GM12878 (cell line): ENCODE data around the gene TNFRSF8. TPM values are rescaled to one million over a fixed set of nuclear protein-coding genes. Genes with fewer than 3 reads are reported as not detected.
A peak's percentile ranks its signal among the peaks of the same experiment; 100 is the strongest.

Experiments used
- CBX3 ChIP-seq: fragments of 200-600 bp; sonication (generic); IDR thresholded peaks from 2 replicates; pipeline ENCODE4 v1.6.1; 2016; ENCODE audit warnings: low read depth, borderline replicate concordance
- CHD1 ChIP-seq: IDR thresholded peaks from 2 replicates; pipeline ENCODE4 v1.6.1; 2012; ENCODE audit warnings: low read depth, low read length, improper control_type of control experiment
- CHD4 ChIP-seq: fragments of 200-600 bp; sonication (generic); IDR thresholded peaks from 2 replicates; pipeline ENCODE4 v1.6.1; 2016; ENCODE audit warnings: mild to moderate bottlenecking
- DPF2 ChIP-seq: fragments of 450-650 bp; IDR thresholded peaks from 2 replicates; pipeline ENCODE4 v1.6.1; 2017; ENCODE audit warnings: mild to moderate bottlenecking
- EED ChIP-seq: sonication (generic); IDR thresholded peaks from 2 replicates; pipeline ENCODE4 v1.6.1; 2016; ENCODE audit warnings: antibody characterized with exemption, low read depth
- HCFC1 ChIP-seq: fragments of 150-350 bp; IDR thresholded peaks from 2 replicates; pipeline ENCODE4 v1.6.1; 2014; ENCODE audit warnings: low read length
- IKZF2 ChIP-seq, 2 experiments: fragments of 450-650 bp; IDR thresholded peaks; 2 replicates each; pipeline ENCODE4 v1.6.1; 2017; ENCODE audit warnings: mild to moderate bottlenecking in 2 of 2, moderate library complexity in 2 of 2
- JUNB ChIP-seq: IDR thresholded peaks from 2 replicates; pipeline ENCODE4 v1.6.1; 2016; ENCODE audit warnings: antibody characterized with exemption, mild to moderate bottlenecking
- KLF5 ChIP-seq: fragments of 450-650 bp; IDR thresholded peaks from 2 replicates; pipeline ENCODE4 v1.6.1; 2014; ENCODE audit warnings: mild to moderate bottlenecking; ENCODE audit not compliant: partially characterized antibody
- MYC ChIP-seq: IDR thresholded peaks from 2 replicates; pipeline ENCODE4 v1.6.1; 2011; ENCODE audit warnings: mild to moderate bottlenecking, low read length, moderate library complexity, inconsistent platforms; ENCODE audit not compliant: insufficient read depth, insufficient replicate concordance, insufficient read length, severe bottlenecking
- NR2C1 ChIP-seq: fragments of 450-650 bp; IDR thresholded peaks from 2 replicates; pipeline ENCODE4 v1.6.1; 2017; ENCODE audit warnings: antibody characterized with exemption, mild to moderate bottlenecking, moderate library complexity
- NR2F1 ChIP-seq: fragments of 450-650 bp; conservative IDR thresholded peaks from 2 replicates; pipeline ENCODE4 v1.6.1; 2017; ENCODE audit warnings: mild to moderate bottlenecking
- POLR2AphosphoS2 ChIP-seq: IDR thresholded peaks from 2 replicates; pipeline ENCODE4 v1.6.1; 2011; ENCODE audit warnings: low read depth, mild to moderate bottlenecking, low read length, improper control_type of control experiment, moderate library complexity
- RFX5 ChIP-seq: IDR thresholded peaks from 2 replicates; pipeline ENCODE4 v1.6.1; 2011; ENCODE audit warnings: low read depth, low read length, improper control_type of control experiment
- SMAD1 ChIP-seq: fragments of 450-650 bp; IDR thresholded peaks from 2 replicates; pipeline ENCODE4 v1.6.1; 2018; ENCODE audit warnings: mild to moderate bottlenecking, low read depth; ENCODE audit not compliant: partially characterized antibody
- SPI1 ChIP-seq: IDR thresholded peaks from 2 replicates; pipeline ENCODE4 v1.6.1; 2011; ENCODE audit warnings: low read depth, mild to moderate bottlenecking, low read length, moderate library complexity, borderline replicate concordance; ENCODE audit not compliant: insufficient read depth
- SREBF1 ChIP-seq: IDR thresholded peaks from 2 replicates; pipeline ENCODE4 v1.6.1; 2012; ENCODE audit warnings: mild to moderate bottlenecking, low read length
- TCF12 ChIP-seq: IDR thresholded peaks from 2 replicates; pipeline ENCODE4 v1.6.1; 2011; ENCODE audit warnings: low read depth, mild to moderate bottlenecking, low read length
- WRNIP1 ChIP-seq: IDR thresholded peaks from 2 replicates; pipeline ENCODE4 v1.6.1; 2011; ENCODE audit warnings: low read depth, low read length, improper control_type of control experiment, borderline replicate concordance
- YY1 ChIP-seq: IDR thresholded peaks from 2 replicates; pipeline ENCODE4 v1.6.1; 2011; ENCODE audit warnings: low read depth, mild to moderate bottlenecking, low read length
- polyA plus RNA-seq, 11 experiments: library from polyadenylated mRNA; depleted of rRNA in 4 of 11; unstranded in 6 of 11; stranded (reverse) in 5 of 11; fragments of >200 nt; fragmentation: Nextera tagmentation in 4 of 11; fragmentation: Illumina TruSeq in 1 of 11; extraction: Ambion mirVana in 4 of 11; extraction: Trizol in 1 of 11; gene quantifications; 1 replicate in 1 of 11; 2 replicates in 10 of 11; pipeline versions ENCODE4 v1.2.1 to v1.2.3, GENCODE V29; 2011 to 2016; ENCODE audit warnings: inconsistent platforms in 2 of 11, missing spikeins in 2 of 11, low read depth in 1 of 11
- total RNA-seq, 4 experiments: library from RNA; depleted of rRNA in 3 of 4; stranded (reverse); fragments of >200 nt in 3 of 4; fragmentation: Illumina TruSeq in 1 of 4; extraction: Trizol in 1 of 4; gene quantifications; 2 replicates each; pipeline versions ENCODE4 v1.2.1 to v1.2.3, GENCODE V29; 2013 to 2021
- TF ChIP-seq, protein P1 (sequence below): IDR thresholded peaks from 2 replicates; pipeline ENCODE4 v1.6.1; 2011; ENCODE audit warnings: borderline replicate concordance, low read depth, mild to moderate bottlenecking, moderate library complexity, mixed read lengths, low read length; ENCODE audit not compliant: insufficient read depth; ENCODE audit errors: extremely low read length
- TF ChIP-seq, protein P2 (sequence below): IDR thresholded peaks from 2 replicates; pipeline ENCODE4 v1.6.1; 2012; ENCODE audit warnings: low read length, inconsistent platforms
- TF ChIP-seq, protein P3 (sequence below): IDR thresholded peaks from 2 replicates; pipeline ENCODE4 v1.6.1; 2012; ENCODE audit warnings: low read depth, low read length, improper control_type of control experiment
- TF ChIP-seq, protein P4 (sequence below): fragments of 450-650 bp; IDR thresholded peaks from 2 replicates; pipeline ENCODE4 v1.6.1; 2016; ENCODE audit warnings: mild to moderate bottlenecking
- TF ChIP-seq, protein P5 (sequence below): fragments of 450-650 bp; IDR thresholded peaks from 2 replicates; pipeline ENCODE4 v1.6.1; 2017; ENCODE audit warnings: borderline replicate concordance

The TNFRSF8 gene
- total and polyA plus RNA-seq, 10 of the 15 experiments (the other 5 are each of a cell fraction or from before 2014, with no cell fraction given), result 9.8 to 114 (median 58.8) TPM

DNA sequence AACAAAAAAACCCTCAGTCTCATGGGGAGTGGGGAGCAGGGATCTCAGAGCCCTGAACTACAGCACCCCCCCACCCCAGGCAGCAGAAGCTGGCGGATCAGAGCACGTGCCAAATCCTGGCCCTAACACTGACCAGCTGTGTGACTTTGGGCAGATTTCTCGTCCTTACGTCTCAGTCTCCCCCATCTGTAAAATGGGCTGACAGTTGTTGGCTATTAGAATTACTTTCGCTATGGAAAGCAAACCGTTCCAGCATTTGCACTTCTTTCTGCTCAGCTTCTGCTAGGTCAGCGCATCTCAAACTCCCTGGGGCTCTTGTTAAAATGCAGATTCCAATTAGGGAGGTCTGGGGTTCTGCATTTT lies 15.5 kb downstream of the TNFRSF8 start (continued):
- TF ChIP-seq NR2F1, result no peak
- TF ChIP-seq WRNIP1, result no peak
- peak; percentile 52 for TF ChIP-seq KLF5
- no peak; the same call in 1 of the 2 replicates for TF ChIP-seq SPI1
- TF ChIP-seq MYC, result no peak
- no peak for TF ChIP-seq SREBF1
- TF ChIP-seq IKZF2 (IDR thresholded peaks at IDR 0.05), result no peak; a peak in 2 of 4 replicates
- TF ChIP-seq, protein P1, sequence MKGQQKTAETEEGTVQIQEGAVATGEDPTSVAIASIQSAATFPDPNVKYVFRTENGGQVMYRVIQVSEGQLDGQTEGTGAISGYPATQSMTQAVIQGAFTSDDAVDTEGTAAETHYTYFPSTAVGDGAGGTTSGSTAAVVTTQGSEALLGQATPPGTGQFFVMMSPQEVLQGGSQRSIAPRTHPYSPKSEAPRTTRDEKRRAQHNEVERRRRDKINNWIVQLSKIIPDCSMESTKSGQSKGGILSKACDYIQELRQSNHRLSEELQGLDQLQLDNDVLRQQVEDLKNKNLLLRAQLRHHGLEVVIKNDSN, result no peak
- TF ChIP-seq POLR2AphosphoS2, result no peak
- no peak for TF ChIP-seq EED
- TF ChIP-seq, protein P2, sequence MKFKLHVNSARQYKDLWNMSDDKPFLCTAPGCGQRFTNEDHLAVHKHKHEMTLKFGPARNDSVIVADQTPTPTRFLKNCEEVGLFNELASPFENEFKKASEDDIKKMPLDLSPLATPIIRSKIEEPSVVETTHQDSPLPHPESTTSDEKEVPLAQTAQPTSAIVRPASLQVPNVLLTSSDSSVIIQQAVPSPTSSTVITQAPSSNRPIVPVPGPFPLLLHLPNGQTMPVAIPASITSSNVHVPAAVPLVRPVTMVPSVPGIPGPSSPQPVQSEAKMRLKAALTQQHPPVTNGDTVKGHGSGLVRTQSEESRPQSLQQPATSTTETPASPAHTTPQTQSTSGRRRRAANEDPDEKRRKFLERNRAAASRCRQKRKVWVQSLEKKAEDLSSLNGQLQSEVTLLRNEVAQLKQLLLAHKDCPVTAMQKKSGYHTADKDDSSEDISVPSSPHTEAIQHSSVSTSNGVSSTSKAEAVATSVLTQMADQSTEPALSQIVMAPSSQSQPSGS, result no peak
- TF ChIP-seq DPF2, result peak; percentile 55
- no peak for TF ChIP-seq CBX3
- TF ChIP-seq SMAD1, result peak; percentile 27
- no peak for TF ChIP-seq TCF12
- no peak for TF ChIP-seq NR2C1
- TF ChIP-seq, protein P3, sequence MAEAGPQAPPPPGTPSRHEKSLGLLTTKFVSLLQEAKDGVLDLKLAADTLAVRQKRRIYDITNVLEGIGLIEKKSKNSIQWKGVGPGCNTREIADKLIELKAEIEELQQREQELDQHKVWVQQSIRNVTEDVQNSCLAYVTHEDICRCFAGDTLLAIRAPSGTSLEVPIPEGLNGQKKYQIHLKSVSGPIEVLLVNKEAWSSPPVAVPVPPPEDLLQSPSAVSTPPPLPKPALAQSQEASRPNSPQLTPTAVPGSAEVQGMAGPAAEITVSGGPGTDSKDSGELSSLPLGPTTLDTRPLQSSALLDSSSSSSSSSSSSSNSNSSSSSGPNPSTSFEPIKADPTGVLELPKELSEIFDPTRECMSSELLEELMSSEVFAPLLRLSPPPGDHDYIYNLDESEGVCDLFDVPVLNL, result no peak
- 0 out of 2 replicates have a peak, but pooled peaks have one; percentile 43 for TF ChIP-seq CHD4
- TF ChIP-seq HCFC1, result no peak; the same call in 1 of the 2 replicates
- TF ChIP-seq RFX5, result no peak
- TF ChIP-seq JUNB, result no peak
- no peak for TF ChIP-seq CHD1
- TF ChIP-seq, protein P4, sequence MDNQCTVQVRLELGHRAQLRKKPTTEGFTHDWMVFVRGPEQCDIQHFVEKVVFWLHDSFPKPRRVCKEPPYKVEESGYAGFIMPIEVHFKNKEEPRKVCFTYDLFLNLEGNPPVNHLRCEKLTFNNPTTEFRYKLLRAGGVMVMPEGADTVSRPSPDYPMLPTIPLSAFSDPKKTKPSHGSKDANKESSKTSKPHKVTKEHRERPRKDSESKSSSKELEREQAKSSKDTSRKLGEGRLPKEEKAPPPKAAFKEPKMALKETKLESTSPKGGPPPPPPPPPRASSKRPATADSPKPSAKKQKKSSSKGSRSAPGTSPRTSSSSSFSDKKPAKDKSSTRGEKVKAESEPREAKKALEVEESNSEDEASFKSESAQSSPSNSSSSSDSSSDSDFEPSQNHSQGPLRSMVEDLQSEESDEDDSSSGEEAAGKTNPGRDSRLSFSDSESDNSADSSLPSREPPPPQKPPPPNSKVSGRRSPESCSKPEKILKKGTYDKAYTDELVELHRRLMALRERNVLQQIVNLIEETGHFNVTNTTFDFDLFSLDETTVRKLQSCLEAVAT, result 0 out of 2 replicates have a peak, but pooled peaks have one; percentile 43
- no peak for TF ChIP-seq YY1
- TF ChIP-seq, protein P5, sequence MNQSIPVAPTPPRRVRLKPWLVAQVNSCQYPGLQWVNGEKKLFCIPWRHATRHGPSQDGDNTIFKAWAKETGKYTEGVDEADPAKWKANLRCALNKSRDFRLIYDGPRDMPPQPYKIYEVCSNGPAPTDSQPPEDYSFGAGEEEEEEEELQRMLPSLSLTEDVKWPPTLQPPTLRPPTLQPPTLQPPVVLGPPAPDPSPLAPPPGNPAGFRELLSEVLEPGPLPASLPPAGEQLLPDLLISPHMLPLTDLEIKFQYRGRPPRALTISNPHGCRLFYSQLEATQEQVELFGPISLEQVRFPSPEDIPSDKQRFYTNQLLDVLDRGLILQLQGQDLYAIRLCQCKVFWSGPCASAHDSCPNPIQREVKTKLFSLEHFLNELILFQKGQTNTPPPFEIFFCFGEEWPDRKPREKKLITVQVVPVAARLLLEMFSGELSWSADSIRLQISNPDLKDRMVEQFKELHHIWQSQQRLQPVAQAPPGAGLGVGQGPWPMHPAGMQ, result no peak
